Spleen (tissue), 11 donors: ENCODE results near the gene FASTKD3. TPM values are rescaled to one million over a fixed set of nuclear protein-coding genes. Genes with fewer than 3 reads are reported as not detected.

Experiments used
- DNase-seq: peaks from one replicate; pipeline ENCODE4 v3.0.0-alpha.2; 2020
- H3K27ac ChIP-seq, 8 donors: fragments of 200-600 bp; sonication (generic) in 7 of 8; 1 replicate in 4 of 8; 2 replicates in 4 of 8; pipeline versions ENCODE4 v1.5.0 to v1.8.0; 2016 to 2021; ENCODE audit warnings: inconsistent platforms in 4 of 8, mild to moderate bottlenecking in 4 of 8, moderate library complexity in 1 of 8
- H3K27me3 ChIP-seq, 7 donors: fragments of 200-600 bp; sonication (generic) in 6 of 7; replicated peaks in 1 of 7; 1 replicate in 4 of 7; 2 replicates in 3 of 7; pipeline versions ENCODE4 v1.5.0 to v1.8.0; 2016 to 2021; ENCODE audit warnings: inconsistent platforms in 3 of 7, mild to moderate bottlenecking in 1 of 7
- H3K36me3 ChIP-seq, 6 donors: fragments of 200-600 bp; sonication (generic) in 5 of 6; 1 replicate in 4 of 6; 2 replicates in 2 of 6; pipeline versions ENCODE4 v1.5.0 to v1.8.0; 2016 to 2021; ENCODE audit warnings: inconsistent platforms in 2 of 6
- H3K4me1 ChIP-seq, 6 donors: fragments of 200-600 bp; sonication (generic) in 5 of 6; 1 replicate in 3 of 6; 2 replicates in 3 of 6; pipeline versions ENCODE4 v1.5.0 to v1.8.0; 2016 to 2021; ENCODE audit warnings: inconsistent platforms in 3 of 6
- H3K4me3 ChIP-seq, 8 donors: fragments of 200-600 bp; sonication (generic) in 7 of 8; 1 replicate in 4 of 8; 2 replicates in 4 of 8; pipeline versions ENCODE4 v1.5.0 to v1.8.0; 2016 to 2021; ENCODE audit warnings: inconsistent platforms in 4 of 8, mild to moderate bottlenecking in 4 of 8, moderate library complexity in 2 of 8
- H3K9me3 ChIP-seq, 8 donors: fragments of 200-600 bp; sonication (generic) in 7 of 8; 1 replicate in 4 of 8; 2 replicates in 4 of 8; pipeline versions ENCODE4 v1.5.0 to v1.8.0; 2016 to 2021; ENCODE audit warnings: inconsistent platforms in 4 of 8
- POLR2A ChIP-seq, 3 donors: fragments of 450-650 bp; IDR thresholded peaks; one replicate each; pipeline ENCODE4 v1.5.1; 2017; ENCODE audit warnings: antibody characterized with exemption in 3 of 3, mild to moderate bottlenecking in 1 of 3
- POLR2AphosphoS5 ChIP-seq, 3 donors: sonication (generic); formaldehyde crosslinking; IDR thresholded peaks; one replicate each; pipeline ENCODE4 v1.5.1; 2017; ENCODE audit warnings: antibody characterized with exemption in 3 of 3
- WGBS, 5 donors: extraction: QIAGEN DNeasy Blood & Tissue Kit in 3 of 5; methylation state at CpG; one replicate each; pipeline versions ENCODE4 v1.1.5 to v1.1.7; 2013 to 2018; 5-methylcytosine and 5-hydroxymethylcytosine counted together
- intact Hi-C: fragments of 100-400 bp; cut with DNase I; formaldehyde crosslinking; loops from one replicate; pipeline ENCODE4 v1.15.0; 2023; ENCODE audit warnings: low total_unique reads
- polyA plus RNA-seq, 3 donors: library from polyadenylated mRNA; stranded (reverse); fragments of 200-250 nt; gene quantifications; one replicate each; pipeline ENCODE4 v1.2.1, GENCODE V29; 2013
- total RNA-seq, 7 donors: library from RNA; depleted of rRNA in 3 of 7; stranded (reverse); fragments of >200 nt in 3 of 7; fragmentation: NEBNext Ultra II Directional in 4 of 7; extraction: Animal tissue kit (Norgen Biotek cat#: 25700) in 4 of 7; gene quantifications; one replicate each; pipeline versions ENCODE4 v1.1.0 to v1.2.1, GENCODE V29; 2016 to 2021
- TF ChIP-seq, protein P1 (sequence below), 11 experiments: fragments of 200-600 bp in 7 of 11; fragments of 450-650 bp in 4 of 11; sonication (generic) in 4 of 11; IDR thresholded peaks in 8 of 11; conservative IDR thresholded peaks in 3 of 11; 1 replicate in 7 of 11; 2 replicates in 4 of 11; pipeline versions ENCODE4 v1.4.0 to v1.8.0; 2016 to 2021; ENCODE audit warnings: antibody characterized with exemption in 11 of 11, inconsistent platforms in 4 of 11, mild to moderate bottlenecking in 1 of 11
- donor health status: healthy with polysubstance abuse.
- donor health status: DM: no; HTN: no; CAD: no; lungs with moderate emphysema.
- donor health status: DM: no; HTN: no; CAD: no.
- donor health status: Bipolar disorder and iron deficiency.
- donor health status: healthy.
- donor health status: DM: no; HTN: no; CAD: no.
- donor health status: DM: yes; HTN: yes; CAD: no.

FASTKD3 gene
- total and polyA plus RNA-seq, 10 donors, result 8.6 to 19.1 (median 13.7) TPM

DNA sequence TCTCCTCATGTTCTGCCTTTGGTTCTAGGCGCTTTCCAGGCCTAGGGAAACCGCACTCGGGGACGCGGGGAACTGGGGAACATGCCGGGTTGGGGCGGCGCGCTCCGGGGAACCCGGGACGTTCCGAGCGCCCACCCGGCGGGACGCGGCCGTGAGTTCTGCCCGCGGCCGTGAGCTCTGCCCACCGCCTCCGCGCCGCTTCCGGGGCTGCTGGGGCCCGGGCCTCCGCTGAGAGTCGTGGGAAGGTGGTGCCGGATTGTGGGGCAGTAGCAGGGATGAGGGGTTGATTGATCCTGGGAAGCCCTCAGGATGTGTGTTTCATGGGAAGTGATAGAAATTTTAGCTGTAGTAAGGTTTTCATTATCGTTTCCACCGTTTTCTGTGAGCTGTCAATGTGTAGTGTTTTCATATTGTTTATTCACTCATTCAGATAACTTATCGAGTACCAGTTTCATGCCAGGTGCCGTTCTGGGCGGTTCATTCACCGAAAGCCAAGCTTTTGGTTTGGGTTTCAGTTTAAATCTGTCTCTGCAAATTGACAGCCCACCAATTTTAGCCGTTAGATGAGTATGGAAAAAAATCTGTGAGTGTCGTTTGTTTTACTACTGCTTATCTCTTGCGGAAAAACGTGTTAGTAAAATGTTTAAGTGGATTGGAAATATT, 774 bp upstream of the FASTKD3 start:
- H3K9me3 ChIP-seq, result no peaks in the 10 kb centered on the region
- intact Hi-C loops, result no loop called here
- WGBS, 5 donors, result 1 to 3% (median 1%) methylated on average over 40 to 41 of the region's 41 CpGs
- H3K36me3 ChIP-seq, result peaks cover 0 to 36% (median 0%) of the 10 kb centered on the region in 6 donors
- DNase-seq, result no peak
- TF ChIP-seq, protein P1, sequence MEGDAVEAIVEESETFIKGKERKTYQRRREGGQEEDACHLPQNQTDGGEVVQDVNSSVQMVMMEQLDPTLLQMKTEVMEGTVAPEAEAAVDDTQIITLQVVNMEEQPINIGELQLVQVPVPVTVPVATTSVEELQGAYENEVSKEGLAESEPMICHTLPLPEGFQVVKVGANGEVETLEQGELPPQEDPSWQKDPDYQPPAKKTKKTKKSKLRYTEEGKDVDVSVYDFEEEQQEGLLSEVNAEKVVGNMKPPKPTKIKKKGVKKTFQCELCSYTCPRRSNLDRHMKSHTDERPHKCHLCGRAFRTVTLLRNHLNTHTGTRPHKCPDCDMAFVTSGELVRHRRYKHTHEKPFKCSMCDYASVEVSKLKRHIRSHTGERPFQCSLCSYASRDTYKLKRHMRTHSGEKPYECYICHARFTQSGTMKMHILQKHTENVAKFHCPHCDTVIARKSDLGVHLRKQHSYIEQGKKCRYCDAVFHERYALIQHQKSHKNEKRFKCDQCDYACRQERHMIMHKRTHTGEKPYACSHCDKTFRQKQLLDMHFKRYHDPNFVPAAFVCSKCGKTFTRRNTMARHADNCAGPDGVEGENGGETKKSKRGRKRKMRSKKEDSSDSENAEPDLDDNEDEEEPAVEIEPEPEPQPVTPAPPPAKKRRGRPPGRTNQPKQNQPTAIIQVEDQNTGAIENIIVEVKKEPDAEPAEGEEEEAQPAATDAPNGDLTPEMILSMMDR (IDR thresholded peaks at IDR 0.05 in 8 of 11, conservative IDR thresholded peaks at IDR 0.05 in 3 of 11), result no peak
- TF ChIP-seq POLR2A (IDR thresholded peaks at IDR 0.05) (no peak), POLR2AphosphoS5 (IDR thresholded peaks at IDR 0.05) (no peak)
- H3K4me1 ChIP-seq, result peaks cover 24 to 85% (median 61%) of the 10 kb centered on the region in 6 donors
- peak overlapping the region; percentile 71 to 91 (median 90) for H3K27ac ChIP-seq
- H3K27me3 ChIP-seq, result no peaks in the 10 kb centered on the region
- H3K4me3 ChIP-seq, result peak overlapping the region; percentile 92 to 99 (median 96)

- peaks cover 24 to 78% (median 55%) of the 10 kb centered on the region in 6 donors for H3K4me1 ChIP-seq
- intact Hi-C loops, result no loop called here
- peak overlapping the region; percentile 92 to 99 (median 96) for H3K4me3 ChIP-seq
- H3K9me3 ChIP-seq, result no peaks in the 10 kb centered on the region
- H3K27me3 ChIP-seq, result no peaks in the 10 kb centered on the region
- H3K27ac ChIP-seq, result peak overlapping the region; percentile 71 to 91 (median 90)
- TF ChIP-seq POLR2AphosphoS5 (IDR thresholded peaks at IDR 0.05) (no peak), POLR2A (IDR thresholded peaks at IDR 0.05) (no peak)
- TF ChIP-seq, protein P1 (IDR thresholded peaks at IDR 0.05 in 8 of 11, conservative IDR thresholded peaks at IDR 0.05 in 3 of 11), result no peak
- H3K36me3 ChIP-seq, result peaks cover 0 to 36% (median 3%) of the 10 kb centered on the region in 6 donors
- 0 to 1% (median 0%) methylated on average over 8 of the region's 8 CpGs for WGBS, 5 donors
- DNase-seq, result no peak
Observed at GRCh38 chr5:7868427-7868772, 431 bp downstream of the FASTKD3 start.

DNA sequence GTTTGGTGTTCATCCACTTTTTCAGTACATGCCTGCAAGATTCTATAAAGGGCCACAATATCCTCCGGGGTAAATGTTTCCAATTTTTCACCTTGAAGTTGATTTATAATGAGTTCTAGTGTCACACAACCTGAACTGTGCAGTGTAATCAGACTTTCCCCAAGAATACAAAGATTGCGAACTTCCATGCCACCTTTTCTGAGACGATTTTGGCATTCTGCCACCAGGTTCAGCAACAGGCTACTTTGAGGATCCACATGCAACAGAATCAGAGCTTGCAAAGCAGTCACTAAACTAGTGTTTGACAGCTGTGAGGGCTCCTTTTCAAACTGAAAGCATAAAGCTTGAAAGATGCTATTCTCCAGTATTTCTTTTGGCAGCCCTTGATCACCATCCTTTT, 1.6 kb downstream of the FASTKD3 start:
- DNase-seq, result no peak
- no peak overlapping the region for H3K4me3 ChIP-seq
- no peak overlapping the region for H3K27ac ChIP-seq
- H3K4me1 ChIP-seq, result peaks cover 24 to 67% (median 52%) of the 10 kb centered on the region in 6 donors
- no peaks in the 10 kb centered on the region for H3K9me3 ChIP-seq
- peaks cover 0 to 42% (median 8%) of the 10 kb centered on the region in 6 donors for H3K36me3 ChIP-seq
- H3K27me3 ChIP-seq, result no peaks in the 10 kb centered on the region
- TF ChIP-seq, protein P1 (IDR thresholded peaks at IDR 0.05 in 8 of 11, conservative IDR thresholded peaks at IDR 0.05 in 3 of 11), result no peak
- no peak for TF ChIP-seq POLR2A (IDR thresholded peaks at IDR 0.05)
- TF ChIP-seq POLR2AphosphoS5 (IDR thresholded peaks at IDR 0.05), result no peak
- intact Hi-C loops, result no loop called here
- WGBS, 5 donors, result 82 to 88% (median 86%) methylated on average over 3 of the region's 3 CpGs

GRCh38 chr5:7866196-7866595, 2.6 kb downstream of the FASTKD3 start:
- intact Hi-C loops, result no loop called here
- Histone ChIP-seq H3K27me3 (no peaks in the 10 kb centered on the region), H3K9me3 (no peaks in the 10 kb centered on the region), H3K4me3 (no peak overlapping the region), H3K36me3 (peaks cover 0 to 46% (median 18%) of the 10 kb centered on the region in 6 donors), H3K4me1 (peaks cover 19 to 56% (median 44%) of the 10 kb centered on the region in 6 donors), H3K27ac (peak overlapping the region in 3 of 8 donors; percentile 11 to 25 (median 21))
- DNase-seq, result no peak
- TF ChIP-seq POLR2AphosphoS5 (IDR thresholded peaks at IDR 0.05) (no peak), POLR2A (IDR thresholded peaks at IDR 0.05) (no peak)
- TF ChIP-seq, protein P1 (IDR thresholded peaks at IDR 0.05 in 8 of 11, conservative IDR thresholded peaks at IDR 0.05 in 3 of 11), result no peak
- WGBS, 5 donors, result 72 to 87% (median 75%) methylated on average over 2 of the region's 2 CpGs
